NOMO-1 treated with DMSO at 0.1 percent for 48 hours (cell line): Measurements from ENCODE around the gene EIF4ENIF1.
"Not testable (repeated sequence)": the region's sequence is repeated elsewhere in the genome, so short reads cannot be mapped to it uniquely, and the experiment has no call there.

Experiments
- DNase-seq: peaks from one replicate; lab custom pipeline; 2025; ENCODE audit not compliant: unreplicated experiment; lab: John Stamatoyannopoulos, UW

Gene EIF4ENIF1

GRCh38 chr22:31442768-31443489, 46.7 kb downstream of the EIF4ENIF1 start:
- DNase-seq = no peak

- no peak for DNase-seq
These were observed 48.0 kb downstream of the EIF4ENIF1 start for GRCh38 chr22:31441652-31442051.

GRCh38 chr22:31440681-31441080, 49.0 kb downstream of the EIF4ENIF1 start:
- DNase-seq = no peak

- DNase-seq = no peak
These were observed 49.8 kb downstream of the EIF4ENIF1 start for GRCh38 chr22:31439808-31440207.

- no peak for DNase-seq
These were observed 53.5 kb downstream of the EIF4ENIF1 start for GRCh38 chr22:31436132-31436531.

- DNase-seq = no peak
These were observed 57.7 kb downstream of the EIF4ENIF1 start for GRCh38 chr22:31431950-31432349.

GRCh38 chr22:31425331-31426050, 64.2 kb downstream of the EIF4ENIF1 start:
- DNase-seq = no peak

- not testable (repeated sequence) for DNase-seq
These were observed 87.3 kb downstream of the EIF4ENIF1 start for GRCh38 chr22:31402350-31402749.

- no peak for DNase-seq
These were observed 89.6 kb downstream of the EIF4ENIF1 start for GRCh38 chr22:31400023-31400397.

GRCh38 chr22:31399211-31400022, 90.2 kb downstream of the EIF4ENIF1 start, which contains the start of gene DRG1:
Gene DRG1 (plus strand): TSS chr22:31399604. CDS start chr22:31399684, 80 bp downstream.
- DNase-seq = peak; percentile 90

- no peak for DNase-seq
These were observed 91.4 kb downstream of the EIF4ENIF1 start for GRCh38 chr22:31398231-31398630.

- DNase-seq = no peak
These were observed 95.3 kb downstream of the EIF4ENIF1 start for GRCh38 chr22:31394326-31394725.

GRCh38 chr22:31393893-31394292, 95.7 kb downstream of the EIF4ENIF1 start:
- DNase-seq = no peak
